K562 (cell line): Measurements from ENCODE around the gene DNAAF3.

Experiments used
- LEF1 ChIP-seq: fragments of 450-650 bp; IDR thresholded peaks from 2 replicates; pipeline ENCODE4 v1.6.1; 2016; ENCODE audit warnings: mild to moderate bottlenecking
- STAG1 ChIP-seq: sonication (generic); formaldehyde crosslinking; IDR thresholded peaks from 2 replicates; pipeline ENCODE4 v1.5.0; 2020; ENCODE audit warnings: missing genetic modification reagents, borderline replicate concordance

- TF ChIP-seq LEF1 (no peak), STAG1 (CRISPR knock-in tag) (no peak)
These were observed 18.7 kb downstream of the DNAAF3 start for GRCh38 chr19:55147545-55148251.
